A549 (cell line): Measurements from ENCODE around the gene THADA. TPM values are rescaled to one million over a fixed set of nuclear protein-coding genes. Genes with fewer than 3 reads are reported as not detected.
A peak's percentile ranks its signal among the peaks of the same experiment; 100 is the strongest.

ENCODE experiments used
- ATAC-seq, 2 experiments: fragments of 200-7000 bp in 1 of 2; fragments of >200 bp in 1 of 2; cut with Nextera tagmentation in 1 of 2; cut with Tn5 transposase in 1 of 2; 3 replicates each; pipeline versions ENCODE4 v1.8.0 to v1.9.1; 2018 to 2020; ENCODE audit warnings: mild to moderate bottlenecking in 1 of 2, moderate library complexity in 1 of 2
- CTCF ChIA-PET: fragments of 300-600 bp; sonication (Branson Sonifier 250); formaldehyde crosslinking; extraction: SDS; loops from one replicate; lab custom pipeline; 2021; ENCODE audit warnings: antibody characterized with exemption, inconsistent platforms; lab: Yijun Ruan, JAX
- POLR2A ChIA-PET: fragments of 350-600 bp; formaldehyde crosslinking; extraction: SDS; loops from one replicate; lab custom pipeline; 2021; ENCODE audit warnings: antibody characterized with exemption, inconsistent platforms; lab: Yijun Ruan, JAX
- DNase-seq, 2 experiments: peaks; one replicate each; pipeline versions ENCODE4 v3.0.0 to v3.0.0-alpha.2; 2011 to 2016; ENCODE audit warnings: low read depth in 1 of 2, low spot score in 1 of 2
- FAIRE-seq: peaks from 2 replicates; lab custom pipeline; 2011; peaks lifted over from hg19 to GRCh38; lab: Jason Lieb, UNC
- H3K27ac ChIP-seq, 2 experiments: fragments of >200 bp; sonication (Bioruptor Twin); formaldehyde crosslinking; 3 replicates each; pipeline ENCODE4 v1.5.1; 2016 to 2017
- H3K4me1 ChIP-seq: fragments of >200 bp; sonication (Bioruptor Twin); formaldehyde crosslinking; 3 replicates; pipeline ENCODE4 v1.6.1; 2016
- H3K4me2 ChIP-seq: fragments of >200 bp; sonication (Bioruptor Twin); formaldehyde crosslinking; 3 replicates; pipeline ENCODE4 v1.6.1; 2016
- H3K4me3 ChIP-seq: fragments of >200 bp; sonication (Bioruptor Twin); formaldehyde crosslinking; 3 replicates; pipeline ENCODE4 v1.5.1; 2016
- H3K9me3 ChIP-seq: fragments of >200 bp; sonication (Bioruptor Twin); formaldehyde crosslinking; 3 replicates; pipeline ENCODE4 v1.6.1; 2016
- CBX8 ChIP-seq: fragments of 200-600 bp; sonication (generic); IDR thresholded peaks from 2 replicates; pipeline ENCODE4 v1.6.1; 2016
- CHD2 ChIP-seq: fragments of 150-350 bp; IDR thresholded peaks from 2 replicates; pipeline ENCODE4 v1.6.1; 2014; ENCODE audit warnings: low read length; ENCODE audit not compliant: partially characterized antibody
- CHD4 ChIP-seq: fragments of 200-600 bp; sonication (generic); IDR thresholded peaks from 2 replicates; pipeline ENCODE4 v1.6.1; 2016; ENCODE audit warnings: antibody characterized with exemption, mild to moderate bottlenecking, borderline replicate concordance
- E2F6 ChIP-seq: IDR thresholded peaks from 2 replicates; pipeline ENCODE4 v1.6.1; 2012; ENCODE audit warnings: low read depth, borderline replicate concordance
- ESRRA ChIP-seq: fragments of 150-350 bp; IDR thresholded peaks from 2 replicates; pipeline ENCODE4 v1.6.1; 2014; ENCODE audit warnings: mild to moderate bottlenecking, low read length, borderline replicate concordance
- FOSL2 ChIP-seq, 2 experiments: fragments of 450-650 bp in 1 of 2; fragments of >200 bp in 1 of 2; sonication (Bioruptor Twin) in 1 of 2; formaldehyde crosslinking; IDR thresholded peaks; 2 replicates each; pipeline versions ENCODE4 v1.5.0 to v1.6.1; 2016 to 2020; ENCODE audit warnings: mild to moderate bottlenecking in 1 of 2, moderate library complexity in 1 of 2
- HES2 ChIP-seq: fragments of >200 bp; sonication (Bioruptor Twin); formaldehyde crosslinking; IDR thresholded peaks from 2 replicates; pipeline ENCODE4 v1.6.1; 2016
- HMGXB4 ChIP-seq: fragments of 250-450 bp; sonication (Bioruptor Pico); IDR thresholded peaks from 2 replicates; pipeline ENCODE4 v1.5.0; 2021; ENCODE audit warnings: mild to moderate bottlenecking, moderate library complexity, borderline replicate concordance
- JUN ChIP-seq, 2 experiments: fragments of >200 bp; sonication (Bioruptor Twin); formaldehyde crosslinking; IDR thresholded peaks; 2 replicates in 1 of 2; 3 replicates in 1 of 2; pipeline ENCODE4 v1.6.1; 2016 to 2017
- MAZ ChIP-seq: fragments of 150-350 bp; IDR thresholded peaks from 2 replicates; pipeline ENCODE4 v1.6.1; 2014; ENCODE audit warnings: antibody characterized with exemption, low read depth, low read length, borderline replicate concordance
- MYC ChIP-seq: IDR thresholded peaks from 2 replicates; pipeline ENCODE4 v1.6.1; 2012; ENCODE audit warnings: mild to moderate bottlenecking, inconsistent platforms, low read length, improper control_type of control experiment, borderline replicate concordance
- NPAS2 ChIP-seq: fragments of 250-450 bp; sonication (Bioruptor Pico); IDR thresholded peaks from 2 replicates; pipeline ENCODE4 v1.8.0; 2022; ENCODE audit warnings: mild to moderate bottlenecking, moderate library complexity, borderline replicate concordance
- NR3C1 ChIP-seq: fragments of >200 bp; sonication (Bioruptor Twin); formaldehyde crosslinking; IDR thresholded peaks from 3 replicates; pipeline ENCODE4 v1.6.1; 2017
- PHF8 ChIP-seq: fragments of 200-600 bp; sonication (generic); IDR thresholded peaks from 2 replicates; pipeline ENCODE4 v1.6.1; 2016; ENCODE audit warnings: low read depth, mild to moderate bottlenecking, antibody characterized with exemption, moderate library complexity, borderline replicate concordance
- RAD21 ChIP-seq, 2 experiments: fragments of >200 bp in 1 of 2; sonication (Bioruptor Twin) in 1 of 2; formaldehyde crosslinking in 1 of 2; IDR thresholded peaks in 1 of 2; conservative IDR thresholded peaks in 1 of 2; 2 replicates in 1 of 2; 3 replicates in 1 of 2; pipeline ENCODE4 v1.6.1; 2012 to 2018; ENCODE audit warnings: inconsistent platforms in 1 of 2
- RARB ChIP-seq: fragments of 250-450 bp; sonication (Bioruptor Pico); IDR thresholded peaks from 2 replicates; pipeline ENCODE4 v1.8.0; 2021; ENCODE audit warnings: mild to moderate bottlenecking, moderate library complexity
- RCOR1 ChIP-seq: fragments of 150-350 bp; IDR thresholded peaks from 2 replicates; pipeline ENCODE4 v1.6.1; 2014; ENCODE audit warnings: antibody characterized with exemption, low read length, low read depth
- ZC3H11A ChIP-seq: fragments of 450-650 bp; IDR thresholded peaks from 2 replicates; pipeline ENCODE4 v1.6.1; 2014; ENCODE audit warnings: antibody characterized with exemption, mild to moderate bottlenecking
- ZFP36 ChIP-seq: fragments of 450-650 bp; IDR thresholded peaks from 2 replicates; pipeline ENCODE4 v1.6.1; 2014; ENCODE audit warnings: borderline replicate concordance; ENCODE audit not compliant: partially characterized antibody
- WGBS: methylation state at CpG from one replicate; pipeline ENCODE4 v1.1.6; 2017; ENCODE audit errors: missing lambda C conversion rate; 5-methylcytosine and 5-hydroxymethylcytosine counted together
- polyA plus RNA-seq, 4 experiments: library from polyadenylated mRNA; depleted of rRNA in 3 of 4; stranded (reverse); fragments of >200 nt; fragmentation: RNase III in 1 of 4; extraction: RNeasy Plus Mini Kit Qiagen cat#74134 plus additional on column Dnase treatment in 1 of 4; gene quantifications; 2 replicates in 3 of 4; 3 replicates in 1 of 4; pipeline ENCODE4 v1.2.3, GENCODE V29; 2011 to 2017
- TF ChIP-seq, protein P1 (sequence below): fragments of >200 bp; sonication (Bioruptor Twin); formaldehyde crosslinking; IDR thresholded peaks from 3 replicates; pipeline ENCODE4 v1.6.1; 2016
- TF ChIP-seq, protein P2 (sequence below): IDR thresholded peaks from 2 replicates; pipeline ENCODE4 v1.6.1; 2012

THADA gene
- polyA plus RNA-seq, 2 of the 4 experiments (the other 2 are of a cell fraction): 21.8 to 37.9 TPM

GRCh38 chr2:43240766-43241150 is 355.1 kb downstream of the THADA start:
- H3K4me2 ChIP-seq: no peak overlapping the region
- no peak overlapping the region for H3K4me3 ChIP-seq
- TF ChIP-seq, protein P1, sequence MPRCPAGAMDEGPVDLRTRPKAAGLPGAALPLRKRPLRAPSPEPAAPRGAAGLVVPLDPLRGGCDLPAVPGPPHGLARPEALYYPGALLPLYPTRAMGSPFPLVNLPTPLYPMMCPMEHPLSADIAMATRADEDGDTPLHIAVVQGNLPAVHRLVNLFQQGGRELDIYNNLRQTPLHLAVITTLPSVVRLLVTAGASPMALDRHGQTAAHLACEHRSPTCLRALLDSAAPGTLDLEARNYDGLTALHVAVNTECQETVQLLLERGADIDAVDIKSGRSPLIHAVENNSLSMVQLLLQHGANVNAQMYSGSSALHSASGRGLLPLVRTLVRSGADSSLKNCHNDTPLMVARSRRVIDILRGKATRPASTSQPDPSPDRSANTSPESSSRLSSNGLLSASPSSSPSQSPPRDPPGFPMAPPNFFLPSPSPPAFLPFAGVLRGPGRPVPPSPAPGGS: no peak
- no peak for TF ChIP-seq CHD4
- TF ChIP-seq NPAS2 (CRISPR knock-in tag): no peak
- no peak for TF ChIP-seq FOSL2 (IDR thresholded peaks at IDR 0.05)
- no peak for TF ChIP-seq FOSL2 (CRISPR knock-in tag; IDR thresholded peaks at IDR 0.05)
- TF ChIP-seq NR3C1: no peak
- no peak for TF ChIP-seq RCOR1
- no peak for TF ChIP-seq PHF8
- TF ChIP-seq ESRRA: no peak
- no peak for TF ChIP-seq E2F6
- TF ChIP-seq MYC: no peak
- TF ChIP-seq HES2: no peak
- TF ChIP-seq CBX8: no peak
- no peak for TF ChIP-seq ZC3H11A
- TF ChIP-seq CHD2: no peak
- TF ChIP-seq, protein P2, sequence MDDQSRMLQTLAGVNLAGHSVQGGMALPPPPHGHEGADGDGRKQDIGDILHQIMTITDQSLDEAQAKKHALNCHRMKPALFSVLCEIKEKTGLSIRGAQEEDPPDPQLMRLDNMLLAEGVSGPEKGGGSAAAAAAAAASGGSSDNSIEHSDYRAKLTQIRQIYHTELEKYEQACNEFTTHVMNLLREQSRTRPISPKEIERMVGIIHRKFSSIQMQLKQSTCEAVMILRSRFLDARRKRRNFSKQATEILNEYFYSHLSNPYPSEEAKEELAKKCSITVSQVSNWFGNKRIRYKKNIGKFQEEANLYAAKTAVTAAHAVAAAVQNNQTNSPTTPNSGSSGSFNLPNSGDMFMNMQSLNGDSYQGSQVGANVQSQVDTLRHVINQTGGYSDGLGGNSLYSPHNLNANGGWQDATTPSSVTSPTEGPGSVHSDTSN: no peak
- TF ChIP-seq RARB: no peak
- no peak for TF ChIP-seq HMGXB4 (CRISPR knock-in tag)
- no peak for TF ChIP-seq MAZ
- TF ChIP-seq JUN (IDR thresholded peaks at IDR 0.05): no peak
- TF ChIP-seq, all 56 proteins: peak for 0
- 83% methylated on average over 5 of the region's 5 CpGs for WGBS
- ChIA-PET CTCF (interaction anchor here (0.6 to 4.2 kb wide), 12 partner anchors 11 to 412 kb away, joined by 3 to 50 read pairs (median 4); partner anchors contain the start of gene ZFP36L2), POLR2A (no interaction called here)
- no peaks in the 10 kb centered on the region for H3K9me3 ChIP-seq
- H3K4me1 ChIP-seq: no peaks in the 10 kb centered on the region
- no peak for DNase-seq
- ATAC-seq: peak in 1 of 2 experiments; percentile 39; a peak in 3 of 6 replicates
- H3K27ac ChIP-seq: no peak overlapping the region
- FAIRE-seq: no peak

DNA sequence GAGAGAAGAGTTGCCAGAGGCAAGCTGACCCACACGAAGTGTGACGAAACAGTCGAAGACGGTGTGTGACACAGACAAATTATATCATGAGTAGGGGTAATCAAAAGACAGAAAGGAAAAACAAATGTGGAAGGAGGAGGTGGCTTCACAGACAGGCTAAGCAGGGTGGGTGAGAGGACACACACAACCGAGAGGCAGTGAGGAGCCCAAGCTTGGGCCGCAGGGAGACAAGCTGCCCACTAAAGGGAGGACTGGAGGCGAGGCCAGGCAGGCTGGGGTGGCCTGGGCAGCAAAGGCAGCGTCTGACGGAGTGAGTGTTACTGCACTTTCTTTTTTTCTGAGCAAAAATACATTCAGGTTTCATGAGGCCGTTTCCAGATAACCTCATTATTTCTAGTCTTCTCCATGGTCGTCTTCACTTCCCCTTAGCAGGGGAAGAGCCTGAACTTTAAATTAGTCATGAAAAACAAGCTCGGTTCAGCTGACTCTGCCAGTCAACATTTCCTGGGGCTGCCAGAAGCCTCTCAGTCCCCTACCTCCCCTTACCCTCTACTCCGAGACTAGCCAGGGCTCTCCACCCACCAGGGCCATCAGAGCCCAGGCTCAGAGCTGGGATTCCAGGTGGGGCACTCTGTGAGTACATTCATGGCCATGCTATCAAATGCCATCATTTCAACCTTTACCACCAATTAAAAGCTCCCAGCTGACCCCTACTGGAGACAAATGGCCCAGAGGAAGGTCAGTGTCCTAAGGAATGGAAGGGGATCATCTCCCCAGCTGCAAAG is 355.7 kb downstream of the THADA start:
- H3K9me3 ChIP-seq: no peaks in the 10 kb centered on the region
- ATAC-seq (peak; percentile 38 to 65; a peak in 4 of 6 replicates), FAIRE-seq (no peak), DNase-seq (peak in 1 of 2 experiments; percentile 28)
- 91% methylated on average over 13 of the region's 13 CpGs for WGBS
- H3K27ac ChIP-seq: no peak overlapping the region
- ChIA-PET CTCF (interaction anchor here (0.6 to 4.2 kb wide), 16 partner anchors 9 to 412 kb away, joined by 3 to 50 read pairs (median 3); partner anchors contain the start of gene ZFP36L2), POLR2A (no interaction called here)
- H3K4me3 ChIP-seq: no peak overlapping the region
- TF ChIP-seq ZFP36 (no peak), RAD21 (conservative IDR thresholded peaks at IDR 0.05 in 1 of 2, IDR thresholded peaks at IDR 0.05 in 1 of 2) (peak in 1 of 2 experiments; percentile 41; a peak in 2 of 5 replicates)
- H3K4me1 ChIP-seq: no peaks in the 10 kb centered on the region
- no peak overlapping the region for H3K4me2 ChIP-seq
